GM19025 (cell line): Measurements from ENCODE around the gene ZNHIT3.
"Not testable (repeated sequence)": the region's sequence is repeated elsewhere in the genome, so short reads cannot be mapped to it uniquely, and the experiment has no call there.

Source experiments
- ATAC-seq: cut with Tn5 transposase; IDR thresholded peaks from one replicate; pipeline ENCODE4 v1.9.1; 2021; ENCODE audit warnings: mild to moderate bottlenecking, low read depth, moderate library complexity; ENCODE audit not compliant: unreplicated experiment

Gene ZNHIT3

GRCh38 chr17:36486204-36487194 lies at the start of gene ZNHIT3:
Gene ZNHIT3 (plus strand): TSS chr17:36486681. CDS start chr17:36486700, 19 bp downstream.
- peak; percentile 97 for ATAC-seq

DNA sequence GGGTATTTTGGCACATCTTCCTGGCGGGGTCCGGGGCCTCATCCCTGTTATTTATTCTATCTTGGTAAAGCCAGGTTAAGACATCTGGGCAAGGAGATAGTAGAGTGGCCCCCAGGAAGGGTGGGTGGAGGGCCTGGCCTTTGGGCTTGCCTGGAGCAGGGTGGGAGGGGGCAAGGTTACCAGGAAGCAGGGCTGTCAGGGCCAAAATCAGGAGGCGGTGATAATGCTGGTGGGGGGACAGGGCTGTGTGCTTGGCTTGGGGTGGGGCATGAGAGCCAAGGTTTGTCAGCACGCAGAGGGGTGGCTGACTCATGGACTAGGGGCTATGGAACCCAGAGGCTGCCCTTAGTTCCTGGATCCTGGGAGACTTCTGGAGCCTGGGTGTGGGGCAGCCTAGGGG lies 44.7 kb upstream of the ZNHIT3 start:
- not testable (repeated sequence) for ATAC-seq

DNA sequence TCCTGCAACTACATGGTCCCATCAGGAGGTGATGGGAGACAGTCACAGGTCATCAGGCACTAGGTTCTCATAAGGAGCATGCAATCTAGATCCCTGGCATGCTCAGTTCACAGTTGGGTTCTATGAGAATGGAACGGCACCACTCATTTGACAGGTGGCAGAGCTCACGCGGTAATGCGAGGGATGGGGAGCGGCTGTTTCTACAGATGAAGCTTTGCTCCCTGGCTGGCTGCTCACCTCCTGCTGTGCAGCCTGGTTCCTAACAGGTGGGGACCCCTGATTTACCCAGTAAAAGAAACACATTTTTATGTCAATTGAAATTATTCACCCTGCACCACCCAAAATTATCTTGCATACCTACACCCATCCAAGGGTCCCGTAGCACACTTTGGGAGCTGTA lies 42.7 kb upstream of the ZNHIT3 start:
- no peak for ATAC-seq

- ATAC-seq: not testable (repeated sequence)
Observed at GRCh38 chr17:36449997-36450396, 36.5 kb upstream of the ZNHIT3 start.

DNA sequence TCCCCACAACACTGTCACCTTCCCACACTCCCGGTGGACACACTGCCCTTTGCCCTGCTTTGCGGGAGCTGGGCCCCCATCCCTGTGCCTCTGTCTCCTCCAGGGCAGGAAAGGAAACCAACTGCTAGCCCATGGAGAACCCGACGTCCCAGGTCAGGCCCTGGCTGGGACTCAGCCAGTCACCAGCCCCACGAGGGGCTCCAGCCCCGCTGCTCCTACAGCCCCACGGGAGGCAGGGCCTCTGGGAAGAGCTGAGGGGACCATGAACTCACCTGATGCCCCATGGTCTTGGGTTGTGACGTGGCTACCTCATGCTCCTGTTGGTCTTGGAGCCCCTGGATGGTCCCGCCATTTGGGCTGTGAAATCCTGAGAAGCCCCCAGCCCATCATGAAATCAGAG lies 33.6 kb upstream of the ZNHIT3 start:
- ATAC-seq: not testable (repeated sequence)

GRCh38 chr17:36457701-36458100 lies 28.8 kb upstream of the ZNHIT3 start:
- ATAC-seq: not testable (repeated sequence)

DNA sequence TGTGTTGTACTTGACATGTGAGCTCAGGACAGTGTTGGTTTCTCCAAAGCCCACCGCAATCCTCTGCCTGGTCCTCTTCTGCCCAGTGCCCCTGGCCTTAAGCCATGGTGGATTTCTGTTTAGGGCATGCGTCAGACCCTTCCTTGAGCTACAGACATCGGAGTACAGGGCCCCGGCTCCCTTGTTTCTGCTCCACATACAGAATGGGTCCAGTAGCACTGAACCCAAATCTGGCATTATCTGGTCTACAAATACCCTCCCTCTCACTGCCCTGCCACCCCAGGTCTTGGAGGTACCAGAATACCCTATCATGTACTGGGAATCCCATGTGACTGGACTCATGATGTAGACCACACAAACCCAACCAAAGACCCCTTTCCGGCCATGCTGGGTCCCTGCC lies 27.4 kb upstream of the ZNHIT3 start:
- no peak for ATAC-seq

DNA sequence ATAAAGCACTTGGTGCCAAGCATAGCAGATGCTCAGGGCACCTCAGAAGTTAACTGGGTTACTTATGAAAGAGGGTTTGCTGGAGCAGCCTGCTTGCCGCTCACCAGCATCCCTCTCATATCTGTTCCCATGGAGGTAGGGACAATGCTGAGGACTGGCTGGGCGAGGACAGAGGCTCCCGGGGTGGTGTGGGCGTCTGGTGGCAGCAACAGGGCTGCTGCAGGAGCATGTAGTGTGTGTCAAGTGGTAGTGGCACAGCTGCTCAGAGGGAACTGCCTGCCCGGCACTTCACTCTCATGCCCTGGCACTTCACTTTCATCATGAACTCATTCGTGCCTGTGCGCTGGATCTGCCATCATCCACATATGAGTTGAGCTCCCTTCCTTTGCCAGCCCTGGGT lies 26.9 kb upstream of the ZNHIT3 start:
- ATAC-seq: no peak

GRCh38 chr17:36460265-36460937 lies 26.1 kb upstream of the ZNHIT3 start:
- no peak for ATAC-seq

- ATAC-seq: no peak
Observed at GRCh38 chr17:36461330-36462110, 25.0 kb upstream of the ZNHIT3 start.

GRCh38 chr17:36463916-36464764 lies 22.3 kb upstream of the ZNHIT3 start:
- no peak for ATAC-seq

DNA sequence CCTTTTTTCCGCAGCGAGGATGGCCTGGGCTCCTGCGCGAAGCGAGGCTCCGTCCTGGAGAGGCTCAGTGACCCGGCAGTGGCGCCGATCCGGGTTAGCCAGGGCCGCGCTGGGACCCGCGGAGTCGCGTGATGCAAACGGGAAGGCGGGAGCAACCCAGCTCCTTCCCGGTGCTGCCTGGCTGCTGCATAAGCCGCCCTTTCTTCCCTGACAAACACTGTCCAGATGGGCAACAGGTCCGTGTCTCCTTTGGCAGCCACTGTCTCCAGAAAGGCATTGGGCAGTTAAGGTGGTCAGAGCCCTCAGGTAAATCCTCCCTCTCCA lies 21.8 kb upstream of the ZNHIT3 start:
- no peak for ATAC-seq

DNA sequence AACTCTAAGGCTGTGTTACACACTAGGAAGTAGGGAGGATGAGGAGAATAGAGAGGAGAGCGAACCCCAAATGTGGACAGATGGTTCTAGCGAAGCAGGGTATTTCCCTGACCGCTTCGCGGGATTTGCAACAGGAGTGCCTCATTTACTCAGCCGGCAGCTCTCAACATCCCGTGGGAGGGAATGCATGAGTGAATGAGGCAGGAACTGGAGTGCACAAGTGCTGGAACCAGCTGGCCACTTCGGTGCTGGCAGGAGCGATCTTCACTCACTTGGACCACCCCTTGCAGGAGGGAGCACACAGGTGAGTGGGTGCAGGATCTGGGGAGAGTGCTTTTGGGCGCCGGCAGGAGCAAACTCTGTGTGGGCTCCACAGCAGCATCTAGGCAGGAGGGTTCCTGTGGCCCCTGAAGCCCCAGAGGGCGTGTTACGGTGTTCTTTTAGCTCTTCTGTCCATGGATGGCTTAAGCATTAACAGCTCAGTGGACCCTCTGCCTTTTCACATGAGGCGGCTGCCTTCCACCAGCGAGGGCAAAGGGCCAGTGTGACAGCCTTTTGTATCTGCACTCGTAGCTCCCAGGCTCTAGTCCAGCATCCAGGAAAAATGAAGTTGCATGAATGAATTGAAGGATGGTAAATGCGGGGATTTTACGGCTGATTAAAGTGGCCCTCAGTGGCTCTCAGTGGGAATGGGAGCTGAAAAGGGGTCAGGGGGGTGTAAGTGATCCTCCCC lies 17.4 kb upstream of the ZNHIT3 start:
- no peak for ATAC-seq

DNA sequence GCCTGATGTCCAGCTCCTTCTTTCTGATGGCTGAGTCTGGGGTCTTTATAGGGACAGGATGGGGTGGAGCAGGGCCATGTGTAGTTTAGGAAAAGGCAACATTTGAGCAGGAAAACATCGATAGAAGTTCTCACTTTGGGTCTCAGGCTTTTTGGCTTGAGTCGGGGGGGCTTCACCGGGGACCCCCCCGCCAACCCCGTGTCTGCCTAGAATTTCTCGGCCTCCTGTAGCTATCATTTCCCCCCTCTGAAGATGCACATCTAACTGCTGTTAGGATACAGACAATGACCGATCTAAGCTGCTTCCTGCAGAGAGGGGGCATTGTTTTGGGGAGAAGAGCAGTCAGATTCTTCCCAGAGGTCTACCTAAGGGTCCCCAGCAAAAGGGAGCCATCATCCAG lies 16.7 kb upstream of the ZNHIT3 start:
- ATAC-seq: no peak

DNA sequence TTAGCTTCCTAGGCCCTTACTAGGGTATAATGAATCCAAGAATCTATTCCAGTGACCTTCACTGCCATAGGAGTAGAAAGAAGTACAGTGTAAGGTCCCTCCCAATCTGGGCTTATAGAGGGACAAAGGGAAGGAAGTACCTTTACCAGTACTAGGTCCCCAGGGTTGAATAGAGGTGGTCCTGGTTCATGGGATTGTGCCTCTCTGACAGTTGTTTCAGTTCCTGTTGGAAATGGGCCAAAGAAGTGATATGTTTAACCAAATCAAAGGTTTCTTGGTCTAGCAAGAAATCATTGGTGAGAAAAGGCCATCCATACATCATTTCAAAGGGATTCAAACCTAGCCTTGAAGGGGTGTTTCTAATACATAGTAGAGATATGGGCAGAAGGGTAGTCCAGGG lies 16.0 kb upstream of the ZNHIT3 start:
- ATAC-seq: no peak

GRCh38 chr17:36474571-36474970 lies 11.9 kb upstream of the ZNHIT3 start:
- ATAC-seq: no peak

- no peak for ATAC-seq
Observed at GRCh38 chr17:36475346-36475970, 11.0 kb upstream of the ZNHIT3 start.

GRCh38 chr17:36481829-36482228 lies 4.7 kb upstream of the ZNHIT3 start:
- ATAC-seq: no peak
